B cell (primary cell): Measurements from ENCODE around the gene ZDHHC17. TPM values are rescaled to one million over a fixed set of nuclear protein-coding genes. Genes with fewer than 3 reads are reported as not detected.

Experiments
- ATAC-seq: fragments of 200-7000 bp; cut with Tn5 transposase; one replicate; pipeline ENCODE4 v1.10.0; 2021; ENCODE audit warnings: low read depth, mild to moderate bottlenecking, moderate number of reproducible peaks, moderate library complexity
- CTCF ChIA-PET: fragments of 350-600 bp; sonication (Branson Sonifier 250); formaldehyde crosslinking; loops from one replicate; lab custom pipeline; 2021; ENCODE audit warnings: antibody characterized with exemption, inconsistent platforms; lab: Charles Lee
- POLR2A ChIA-PET: fragments of 350-600 bp; sonication (Branson Sonifier 250); formaldehyde crosslinking; loops from one replicate; lab custom pipeline; 2021; ENCODE audit warnings: antibody characterized with exemption; lab: Charles Lee
- DNase-seq: peaks from one replicate; pipeline ENCODE4 v3.0.0; 2013
- H2AFZ ChIP-seq: 2 replicates; pipeline ENCODE4 v1.6.1; 2012; ENCODE audit warnings: mild to moderate bottlenecking, low read depth, low read length; ENCODE audit not compliant: insufficient read depth, poor library complexity, severe bottlenecking
- H3K27ac ChIP-seq, 2 donors: 1 replicate in 1 of 2; 2 replicates in 1 of 2; pipeline ENCODE4 v1.5.1; 2012 to 2013; ENCODE audit warnings: low read length in 2 of 2, mild to moderate bottlenecking in 2 of 2, moderate library complexity in 1 of 2
- H3K27me3 ChIP-seq, 4 experiments: fragments of 200-600 bp in 1 of 4; sonication (generic) in 1 of 4; replicated peaks in 1 of 4; 1 replicate in 2 of 4; 2 replicates in 2 of 4; pipeline versions ENCODE4 v1.6.1 to v1.7.0; 2013 to 2016; ENCODE audit warnings: low read length in 3 of 4, mild to moderate bottlenecking in 2 of 4, mixed read lengths in 1 of 4, moderate library complexity in 1 of 4; ENCODE audit not compliant: insufficient read depth in 4 of 4, control insufficient read depth in 3 of 4; ENCODE audit errors: control extremely low read depth in 1 of 4
- H3K36me3 ChIP-seq, 2 experiments: replicated peaks in 1 of 2; 1 replicate in 1 of 2; 2 replicates in 1 of 2; pipeline versions ENCODE4 v1.6.1 to v1.7.1; 2013; ENCODE audit warnings: low read length in 1 of 2; ENCODE audit not compliant: insufficient read depth in 2 of 2, control insufficient read depth in 1 of 2; ENCODE audit errors: control extremely low read depth in 1 of 2, extremely low read depth in 1 of 2
- H3K4me1 ChIP-seq, 2 donors: fragments of 200-600 bp in 1 of 2; sonication (generic) in 1 of 2; 1 replicate in 1 of 2; 2 replicates in 1 of 2; pipeline versions ENCODE4 v1.5.1 to v1.6.1; 2013 to 2017; ENCODE audit warnings: low read length in 2 of 2; ENCODE audit not compliant: control insufficient read depth in 2 of 2, insufficient read depth in 2 of 2
- H3K4me2 ChIP-seq: replicated peaks from 2 replicates; pipeline ENCODE3; 2012; ENCODE audit warnings: mild to moderate bottlenecking, low read depth, low read length; ENCODE audit not compliant: poor library complexity, severe bottlenecking
- H3K4me3 ChIP-seq, 5 experiments: fragments of 200-600 bp in 1 of 5; sonication (generic) in 1 of 5; 1 replicate in 3 of 5; 2 replicates in 2 of 5; pipeline versions ENCODE4 v1.5.1 to v1.7.0; 2011 to 2016; ENCODE audit warnings: low read length in 4 of 5, mild to moderate bottlenecking in 4 of 5, low read depth in 2 of 5, control low read depth in 1 of 5, moderate library complexity in 1 of 5; ENCODE audit not compliant: insufficient read depth in 1 of 5; ENCODE audit errors: control extremely low read depth in 1 of 5, extremely low read depth in 1 of 5
- H3K79me2 ChIP-seq: fragments of 200-600 bp; sonication (generic); one replicate; pipeline ENCODE4 v1.6.0; 2016; ENCODE audit warnings: low read length; ENCODE audit not compliant: control insufficient read depth, insufficient read depth
- H3K9ac ChIP-seq: fragments of 200-600 bp; sonication (generic); 2 replicates; pipeline ENCODE4 v1.6.1; 2017; ENCODE audit warnings: mild to moderate bottlenecking, low read length, moderate library complexity
- H3K9me3 ChIP-seq, 3 donors: one replicate each; pipeline versions ENCODE4 v1.6.1 to v1.7.1; 2013; ENCODE audit warnings: low read length in 2 of 3; ENCODE audit not compliant: control insufficient read depth in 2 of 3, insufficient read depth in 1 of 3; ENCODE audit errors: control extremely low read depth in 1 of 3
- H4K20me1 ChIP-seq: 2 replicates; pipeline ENCODE4 v1.6.0; 2012; ENCODE audit warnings: mild to moderate bottlenecking, low read length; ENCODE audit not compliant: insufficient read depth, control insufficient read depth, poor library complexity, severe bottlenecking
- H3K27ac Mint-ChIP-seq: one replicate; pipeline ENCODE4 v1.8.0; 2021; ENCODE audit warnings: mixed read lengths
- H3K27me3 Mint-ChIP-seq: one replicate; pipeline ENCODE4 v1.8.0; 2021; ENCODE audit warnings: mixed read lengths
- H3K4me1 Mint-ChIP-seq: one replicate; pipeline ENCODE4 v1.8.0; 2021; ENCODE audit warnings: mixed read lengths
- H3K4me3 Mint-ChIP-seq: one replicate; pipeline ENCODE4 v1.8.0; 2021; ENCODE audit warnings: mixed read lengths
- H3K9me3 Mint-ChIP-seq: one replicate; pipeline ENCODE4 v1.8.0; 2022; ENCODE audit warnings: mixed read lengths; ENCODE audit not compliant: insufficient read depth
- EZH2 ChIP-seq: IDR thresholded peaks from 2 replicates; pipeline ENCODE4 v1.6.1; 2012; ENCODE audit warnings: borderline replicate concordance, low read depth, mild to moderate bottlenecking, moderate library complexity, low read length; ENCODE audit not compliant: insufficient read depth, poor library complexity, severe bottlenecking
- WGBS: methylation state at CpG from one replicate; pipeline ENCODE4 v1.1.5; 2013; ENCODE audit warnings: missing lambda C conversion rate; ENCODE audit not compliant: insufficient coverage; 5-methylcytosine and 5-hydroxymethylcytosine counted together
- intact Hi-C: fragments of 100-400 bp; cut with micrococcal nuclease; formaldehyde crosslinking; loops from one replicate; pipeline ENCODE4 v1.10.0; 2022
- polyA plus RNA-seq: library from polyadenylated mRNA; depleted of rRNA; stranded (reverse); fragments of >200 nt; gene quantifications from 2 replicates; pipeline ENCODE4 v1.2.3, GENCODE V29; 2012
- total RNA-seq, 2 donors: library from RNA; stranded (reverse); fragments of 120-200 nt in 1 of 2; gene quantifications; 1 replicate in 1 of 2; 2 replicates in 1 of 2; pipeline versions ENCODE4 v1.2.3 to v1.2.4, GENCODE V29; 2013 to 2022
- TF ChIP-seq, protein P1 (sequence below): fragments of 200-600 bp; IDR thresholded peaks from one replicate; pipeline ENCODE4 v1.8.0; 2022; ENCODE audit warnings: antibody characterized with exemption, mild to moderate bottlenecking

The ZDHHC17 gene
- total and polyA plus RNA-seq, 2 donors (not counting 1 experiment from before 2014, with no cell fraction given) = 26.1 to 75.0 TPM

DNA sequence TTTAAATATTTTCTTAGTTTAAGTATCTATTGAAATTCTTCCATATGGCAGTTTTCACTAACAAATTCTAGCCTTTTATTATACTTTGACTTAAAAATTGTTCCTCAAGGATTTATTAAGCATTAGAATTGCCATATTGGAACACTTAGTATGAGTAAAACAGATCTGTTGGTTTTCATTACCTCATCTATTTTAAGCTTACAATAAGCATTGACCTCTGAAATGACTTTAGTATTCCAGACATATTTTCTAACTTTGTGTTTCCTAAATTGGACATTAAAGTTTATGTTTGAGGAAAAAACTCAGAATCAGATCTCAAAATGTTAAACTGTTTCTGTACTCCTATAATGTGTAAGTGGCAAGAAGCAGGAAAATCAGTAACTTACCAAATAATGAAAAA, 66.5 kb downstream of the ZDHHC17 start:
- no peak for ATAC-seq
- CTCF ChIA-PET = no interaction called here
- Histone ChIP-seq H3K4me3 (no peak overlapping the region), H3K4me2 (no peak overlapping the region), H3K4me1 (no peaks in the 10 kb centered on the region), H3K27me3 (no peaks in the 10 kb centered on the region), H3K36me3 (peaks cover 10 to 41% of the 10 kb centered on the region in 2 experiments), H3K9me3 (peaks cover 0 to 6% (median 0%) of the 10 kb centered on the region in 3 donors), H3K27ac (no peak overlapping the region), H3K9ac (no peak overlapping the region), H2AFZ (no peak overlapping the region), H4K20me1 (no peaks in the 10 kb centered on the region), H3K79me2 (no peaks in the 10 kb centered on the region)
- H3K27ac Mint-ChIP-seq = no peak overlapping the region
- H3K9me3 Mint-ChIP-seq = no peaks in the 10 kb centered on the region
- POLR2A ChIA-PET = no interaction called here
- H3K4me3 Mint-ChIP-seq = no peak overlapping the region
- no peaks in the 10 kb centered on the region for H3K27me3 Mint-ChIP-seq
- intact Hi-C loops = no loop called here
- DNase-seq = no peak
- TF ChIP-seq, protein P1, sequence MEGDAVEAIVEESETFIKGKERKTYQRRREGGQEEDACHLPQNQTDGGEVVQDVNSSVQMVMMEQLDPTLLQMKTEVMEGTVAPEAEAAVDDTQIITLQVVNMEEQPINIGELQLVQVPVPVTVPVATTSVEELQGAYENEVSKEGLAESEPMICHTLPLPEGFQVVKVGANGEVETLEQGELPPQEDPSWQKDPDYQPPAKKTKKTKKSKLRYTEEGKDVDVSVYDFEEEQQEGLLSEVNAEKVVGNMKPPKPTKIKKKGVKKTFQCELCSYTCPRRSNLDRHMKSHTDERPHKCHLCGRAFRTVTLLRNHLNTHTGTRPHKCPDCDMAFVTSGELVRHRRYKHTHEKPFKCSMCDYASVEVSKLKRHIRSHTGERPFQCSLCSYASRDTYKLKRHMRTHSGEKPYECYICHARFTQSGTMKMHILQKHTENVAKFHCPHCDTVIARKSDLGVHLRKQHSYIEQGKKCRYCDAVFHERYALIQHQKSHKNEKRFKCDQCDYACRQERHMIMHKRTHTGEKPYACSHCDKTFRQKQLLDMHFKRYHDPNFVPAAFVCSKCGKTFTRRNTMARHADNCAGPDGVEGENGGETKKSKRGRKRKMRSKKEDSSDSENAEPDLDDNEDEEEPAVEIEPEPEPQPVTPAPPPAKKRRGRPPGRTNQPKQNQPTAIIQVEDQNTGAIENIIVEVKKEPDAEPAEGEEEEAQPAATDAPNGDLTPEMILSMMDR = no peak
- no peak for TF ChIP-seq EZH2
- H3K4me1 Mint-ChIP-seq = no peaks in the 10 kb centered on the region

DNA sequence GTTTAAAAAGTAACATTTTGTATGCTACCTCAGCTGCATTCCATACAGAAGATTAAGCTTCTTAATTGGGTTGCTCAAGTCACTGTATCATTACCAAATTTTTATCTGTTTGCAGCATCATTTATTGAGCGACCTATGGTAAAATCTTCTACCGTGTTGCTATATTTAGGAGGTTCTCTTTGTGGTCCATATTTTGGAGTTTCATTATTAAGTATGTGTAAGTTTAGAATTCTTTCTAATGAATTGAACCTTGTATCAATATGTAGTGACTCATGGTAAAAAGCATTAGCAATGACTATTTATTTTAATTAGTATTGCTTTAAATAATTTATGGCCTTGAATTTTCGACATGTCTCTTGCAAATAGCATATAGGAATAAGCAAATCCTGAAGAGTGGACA, 72.7 kb downstream of the ZDHHC17 start:
- no peaks in the 10 kb centered on the region for H3K4me1 ChIP-seq
- TF ChIP-seq, protein P1 = no peak
- no peak for TF ChIP-seq EZH2
- ATAC-seq (no peak), DNase-seq (no peak)
- Mint-ChIP-seq H3K4me3 (no peak overlapping the region), H3K9me3 (no peaks in the 10 kb centered on the region), H3K27me3 (no peaks in the 10 kb centered on the region), H3K27ac (no peak overlapping the region), H3K4me1 (no peaks in the 10 kb centered on the region)
- no peaks in the 10 kb centered on the region for H3K27me3 ChIP-seq
- H4K20me1 ChIP-seq = no peaks in the 10 kb centered on the region
- no peak overlapping the region for H2AFZ ChIP-seq
- H3K9ac ChIP-seq = no peak overlapping the region
- H3K4me2 ChIP-seq = no peak overlapping the region
- ChIA-PET POLR2A (no interaction called here), CTCF (no interaction called here)
- WGBS = no CpG with 5 or more reads among the region's 3 CpGs
- peaks cover 7 to 10% of the 10 kb centered on the region in 2 experiments for H3K36me3 ChIP-seq
- no peak overlapping the region for H3K4me3 ChIP-seq
- H3K79me2 ChIP-seq = no peaks in the 10 kb centered on the region
- H3K27ac ChIP-seq = no peak overlapping the region
- intact Hi-C loops = no loop called here
- peaks cover 0 to 2% (median 0%) of the 10 kb centered on the region in 3 donors for H3K9me3 ChIP-seq
